NCI-H2107 (cell line): ENCODE data around the gene SPSB1.

Experiments used
- DNase-seq: peaks from one replicate; lab custom pipeline; 2025; lab: John Stamatoyannopoulos, UW

Gene SPSB1

DNA sequence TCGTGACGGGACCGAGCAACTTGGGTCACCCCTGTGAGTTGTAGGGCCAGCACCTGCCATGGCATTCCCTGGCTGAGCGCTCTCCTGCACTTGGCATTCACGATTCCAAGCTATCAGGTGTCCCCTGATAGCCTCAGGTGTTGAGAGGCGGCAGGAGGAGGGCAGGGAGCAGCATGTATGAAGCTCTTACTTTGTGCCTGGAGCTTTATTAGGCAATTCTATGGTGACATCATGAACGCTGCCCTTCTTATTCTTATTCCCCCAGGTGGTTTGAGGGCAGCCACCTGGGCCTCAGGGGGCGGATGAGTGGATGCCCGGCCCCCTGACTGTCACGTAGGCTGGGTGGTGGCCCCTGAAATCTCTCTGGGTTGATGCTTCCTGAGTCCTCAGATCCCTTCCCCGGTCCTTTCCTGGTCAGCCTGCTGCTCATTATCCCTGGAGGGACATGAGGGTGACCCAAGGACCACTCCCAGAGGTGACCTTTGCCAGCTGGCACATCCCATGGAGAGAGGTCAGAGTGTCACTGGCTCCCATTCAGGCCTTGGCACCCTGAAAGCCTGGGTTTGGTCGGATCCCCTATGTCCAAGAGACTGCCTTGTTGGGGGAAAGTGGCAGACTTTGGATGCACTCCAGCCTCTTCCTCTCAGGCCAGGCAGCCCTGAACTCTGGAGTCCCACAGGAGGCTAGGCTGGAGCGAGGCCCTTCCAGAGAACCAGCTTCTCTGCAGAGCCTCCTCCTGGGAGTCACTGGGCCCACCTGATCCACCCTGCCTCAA lies 51.9 kb downstream of the SPSB1 start:
- no peak for DNase-seq

DNA sequence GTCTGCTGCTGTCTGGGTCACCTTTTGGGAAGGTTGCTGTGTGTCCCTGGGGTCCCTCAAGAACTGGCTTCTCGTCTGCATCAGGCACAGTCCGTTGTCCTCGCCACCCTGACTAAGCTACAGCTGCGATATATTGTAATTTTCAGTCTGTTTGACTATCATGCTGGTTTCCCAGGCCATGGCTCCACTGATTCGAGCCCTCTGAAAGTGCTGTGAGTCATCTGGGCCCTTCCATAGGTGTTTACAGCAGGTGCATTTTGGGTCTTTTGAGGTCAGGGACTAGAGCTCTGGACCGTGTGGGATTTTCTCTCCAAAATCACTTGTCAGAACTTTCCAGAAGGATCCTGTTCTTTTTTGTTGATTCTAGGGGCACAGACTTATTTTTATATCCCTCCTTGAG lies 52.8 kb downstream of the SPSB1 start:
- no peak for DNase-seq

DNA sequence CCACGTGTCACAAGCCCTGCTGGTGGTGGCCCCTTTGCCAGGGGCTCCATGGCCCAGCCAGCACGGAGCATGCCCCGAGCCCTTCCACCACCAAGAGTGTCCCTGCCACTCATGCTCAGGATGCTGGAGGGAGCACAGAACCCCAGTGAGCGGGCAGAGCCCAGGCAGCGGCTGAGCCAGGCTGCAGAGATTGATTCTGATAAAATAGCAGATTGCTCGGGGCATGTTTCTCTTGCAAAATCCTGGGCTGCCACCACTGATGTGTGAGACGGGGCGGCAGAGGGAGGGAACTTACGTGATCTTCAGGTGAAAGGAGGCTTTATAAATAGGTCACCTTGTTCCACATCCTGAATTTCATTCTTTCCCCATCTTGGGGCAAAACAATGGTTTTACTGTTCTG lies 53.2 kb downstream of the SPSB1 start:
- no peak for DNase-seq

DNA sequence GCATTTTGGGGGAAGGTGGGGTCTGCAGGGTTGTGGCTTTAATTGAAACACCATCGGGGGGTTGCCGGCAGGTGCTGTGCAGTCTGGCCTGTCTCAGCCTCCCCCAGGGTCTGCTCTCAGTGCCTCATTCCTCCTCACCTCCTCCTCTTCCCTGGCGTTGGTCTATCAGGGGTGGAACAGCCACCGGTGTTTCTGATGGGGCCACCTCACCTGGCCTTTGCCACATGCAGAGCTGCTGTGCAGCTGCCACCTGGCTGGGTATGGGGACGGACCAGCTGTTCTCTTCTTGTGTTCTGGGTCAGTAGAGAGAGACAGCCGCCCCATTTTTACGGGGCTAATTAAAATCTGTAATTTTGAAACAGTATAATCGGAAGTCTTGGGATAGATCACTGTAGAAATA lies 53.9 kb downstream of the SPSB1 start:
- DNase-seq = no peak

DNA sequence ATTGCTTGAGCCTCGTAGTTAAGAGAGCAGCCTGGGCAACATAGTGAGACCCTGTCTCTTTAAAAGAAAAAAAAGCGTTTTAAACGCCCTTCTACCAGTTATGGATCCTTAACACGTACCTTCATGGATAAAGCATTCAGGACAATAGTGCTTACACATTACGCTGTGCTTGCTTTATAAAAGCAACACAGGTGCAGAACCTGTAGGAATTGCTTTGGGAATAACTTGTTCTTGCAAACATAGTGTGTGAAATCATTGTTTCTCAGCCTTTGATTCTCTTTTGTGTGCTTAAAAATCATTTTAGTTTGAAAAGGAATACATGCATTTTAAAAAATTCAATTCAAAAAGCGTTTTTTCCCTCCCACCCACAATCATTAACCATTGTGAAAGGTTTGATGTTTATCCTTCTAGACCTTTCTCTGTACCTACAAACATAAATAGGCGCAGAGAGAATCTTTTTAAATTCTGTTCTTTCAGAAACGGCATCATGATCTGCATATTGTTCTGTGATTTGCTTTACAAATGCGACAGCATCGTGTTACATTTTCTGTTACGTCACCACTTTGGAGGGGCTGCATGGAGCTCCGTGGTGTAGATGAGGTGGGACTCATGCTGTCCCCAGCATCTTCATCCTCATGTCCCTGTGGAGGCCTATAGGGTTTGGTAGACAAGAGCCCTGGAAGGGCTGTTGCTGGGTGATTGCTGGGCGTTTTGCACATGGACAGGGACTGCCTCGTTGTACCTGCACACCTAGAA lies 54.6 kb downstream of the SPSB1 start:
- no peak for DNase-seq

DNA sequence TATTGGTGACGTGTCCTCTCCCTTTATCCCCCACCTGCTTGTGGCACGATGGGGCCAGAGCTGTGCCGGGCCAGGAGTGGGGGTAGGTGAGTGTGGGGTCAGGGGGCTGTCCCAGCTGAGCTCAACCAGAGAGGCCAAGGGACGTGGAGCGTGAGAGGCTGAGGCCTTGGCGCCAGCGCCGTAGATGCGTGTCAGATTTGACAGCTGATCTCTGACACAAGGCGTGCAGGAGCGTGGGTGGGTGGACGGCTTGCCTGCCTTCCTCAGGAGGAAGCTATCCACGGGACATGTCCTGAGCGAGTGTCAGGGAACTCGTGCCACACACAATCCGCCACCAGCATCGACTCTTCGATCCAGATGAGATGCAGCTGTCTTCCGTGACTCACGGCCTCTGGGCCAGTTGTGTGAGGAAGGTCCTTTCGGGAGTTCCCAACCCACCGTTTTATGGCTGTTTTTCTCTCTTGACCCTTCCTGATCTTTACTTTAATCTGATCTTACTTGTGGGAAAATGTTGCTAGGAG lies 56.7 kb downstream of the SPSB1 start:
- DNase-seq = no peak

DNA sequence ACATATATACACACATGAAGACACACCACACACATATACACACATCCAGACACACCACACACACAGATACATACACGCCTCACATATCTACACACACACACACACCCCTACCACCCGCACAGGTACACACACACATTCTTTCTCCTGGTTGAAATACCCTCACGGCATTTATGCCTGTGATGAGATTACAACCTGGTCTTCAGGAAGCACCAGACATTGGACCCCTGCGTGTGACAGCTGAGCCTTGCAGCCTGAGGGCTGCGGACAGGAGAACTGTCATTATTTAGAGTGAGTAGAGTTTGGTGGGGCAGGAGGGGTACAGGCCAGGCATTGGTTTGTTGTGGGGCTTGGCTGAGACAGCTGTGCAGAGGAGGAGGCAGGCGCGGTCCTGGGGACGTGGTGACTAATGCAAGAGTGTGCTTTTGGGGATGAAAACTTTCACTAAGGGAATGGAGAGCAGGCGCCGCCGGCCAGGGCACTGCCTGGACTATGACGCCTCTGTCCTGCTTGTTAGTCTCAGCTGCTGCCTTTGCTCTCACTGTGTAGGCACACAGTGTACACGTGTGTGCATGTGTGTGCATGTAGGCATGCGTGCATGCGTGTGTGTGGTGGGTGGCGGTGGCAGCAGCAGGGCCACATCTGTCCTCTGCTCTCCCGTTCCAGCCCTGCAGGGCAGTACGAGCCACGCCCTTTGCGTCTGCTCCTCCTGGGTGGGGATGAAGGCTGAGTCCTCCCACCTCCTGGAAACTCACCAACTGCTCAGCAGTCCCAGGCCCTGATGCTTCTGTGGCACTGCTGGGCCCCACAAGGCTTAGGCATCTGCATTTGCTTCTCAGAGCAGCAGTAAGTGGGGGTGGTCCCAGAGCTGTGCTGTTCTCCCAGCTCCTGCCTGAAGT lies 57.6 kb downstream of the SPSB1 start:
- no peak for DNase-seq

DNA sequence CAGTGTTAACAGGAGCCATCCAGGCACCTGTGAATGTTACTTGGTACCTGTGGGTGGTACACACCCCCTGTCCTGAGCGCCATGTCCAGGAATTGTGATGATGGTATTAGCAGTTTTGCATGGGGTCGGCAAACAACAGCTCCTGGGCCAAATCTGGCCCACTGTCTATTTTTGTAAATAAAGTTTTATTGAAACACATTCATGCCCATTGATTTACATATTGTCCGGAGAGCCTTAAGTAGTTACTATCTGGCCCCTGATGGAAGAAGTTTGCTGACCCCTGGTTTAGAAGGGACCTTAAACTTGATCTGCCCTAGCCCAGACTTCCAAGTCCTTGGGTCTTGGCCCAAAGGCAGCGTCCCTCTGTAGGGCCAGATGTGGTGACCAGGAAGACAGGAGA lies 58.3 kb downstream of the SPSB1 start:
- no peak for DNase-seq

DNA sequence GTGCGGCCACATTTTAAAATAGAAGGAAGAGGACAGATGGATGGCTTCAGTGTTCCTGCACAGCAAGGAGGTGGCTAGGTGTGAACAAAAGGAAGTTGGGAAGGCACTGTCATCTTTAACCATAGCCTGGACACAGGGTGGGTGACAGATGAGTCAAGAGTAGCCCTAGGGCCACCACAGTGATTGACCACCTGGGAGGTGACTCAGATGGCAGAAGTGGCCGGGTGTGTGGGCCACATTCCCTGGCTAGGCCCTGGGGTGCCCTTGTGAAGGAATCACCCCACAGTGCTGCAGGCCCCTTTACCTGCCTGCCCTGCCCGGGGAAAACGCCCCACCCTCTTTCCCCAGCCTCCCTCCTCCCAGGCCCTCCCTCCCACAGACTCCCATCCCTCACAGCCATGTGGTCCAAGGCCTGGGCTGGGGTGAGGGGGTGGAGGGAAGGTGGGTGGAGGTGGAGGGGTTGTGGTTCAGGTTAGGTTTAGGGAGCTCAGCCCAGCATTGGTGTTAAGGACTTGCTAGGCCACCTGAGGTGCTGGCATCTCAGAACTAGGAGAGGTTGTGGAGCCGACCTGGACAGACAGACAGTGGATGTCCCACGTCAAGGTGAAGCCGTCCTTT lies 59.1 kb downstream of the SPSB1 start:
- DNase-seq = no peak

DNA sequence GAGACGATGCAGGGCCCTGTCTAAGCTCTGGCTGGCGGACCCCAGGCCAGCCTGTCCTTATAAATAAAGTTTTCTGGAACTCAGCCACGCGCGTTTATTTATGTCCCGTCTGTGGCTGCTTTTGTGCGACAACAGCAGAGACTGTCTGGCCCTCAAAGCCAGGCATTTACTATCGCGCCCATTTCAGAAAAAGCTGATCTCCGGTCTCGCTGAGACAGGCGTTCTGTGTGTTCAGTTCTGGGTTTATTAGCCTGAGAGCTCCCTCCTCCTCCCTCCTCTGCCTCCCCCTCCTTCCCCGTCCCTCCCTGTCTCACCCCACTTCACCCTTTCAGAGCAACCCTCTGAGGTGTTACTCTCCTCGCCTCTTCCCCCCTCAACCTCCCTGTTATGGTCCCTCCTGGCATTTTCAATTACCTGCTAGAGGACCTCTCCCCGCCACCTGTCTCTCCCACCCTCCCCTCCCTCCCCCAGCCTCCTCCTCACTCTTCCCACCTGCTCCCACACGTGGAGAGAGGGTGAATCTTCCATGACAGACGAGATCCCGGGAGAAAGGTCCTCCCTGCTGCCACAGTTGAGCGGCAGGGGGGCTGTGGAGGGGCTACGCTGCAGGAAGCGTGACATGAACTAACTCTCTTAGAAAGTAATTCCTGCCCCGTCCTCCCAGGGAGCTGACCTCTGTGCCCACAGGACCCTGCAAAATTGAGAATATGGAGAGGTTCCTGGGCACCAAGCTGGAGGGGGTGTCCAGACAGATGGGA lies 59.9 kb downstream of the SPSB1 start:
- no peak for DNase-seq

DNA sequence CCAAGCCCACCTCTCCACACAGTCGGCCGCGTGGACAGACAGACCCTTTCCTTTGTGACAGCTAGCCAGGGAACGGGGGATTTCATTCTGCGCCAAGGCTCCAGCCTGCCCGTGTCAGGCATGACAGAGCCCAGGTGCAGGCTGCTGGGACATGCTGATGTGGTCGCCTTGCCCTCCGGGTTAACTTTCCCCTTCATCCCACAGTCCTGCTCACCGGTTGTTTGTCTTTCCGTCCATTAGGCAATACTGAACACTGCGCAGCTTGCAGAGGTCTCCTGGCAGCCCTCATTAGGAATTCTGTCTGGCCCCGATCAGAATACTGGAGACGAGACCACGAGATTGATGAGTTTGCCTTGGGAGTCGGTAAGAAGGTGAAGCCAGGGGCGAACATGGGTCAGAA lies 62.8 kb downstream of the SPSB1 start:
- no peak for DNase-seq

DNA sequence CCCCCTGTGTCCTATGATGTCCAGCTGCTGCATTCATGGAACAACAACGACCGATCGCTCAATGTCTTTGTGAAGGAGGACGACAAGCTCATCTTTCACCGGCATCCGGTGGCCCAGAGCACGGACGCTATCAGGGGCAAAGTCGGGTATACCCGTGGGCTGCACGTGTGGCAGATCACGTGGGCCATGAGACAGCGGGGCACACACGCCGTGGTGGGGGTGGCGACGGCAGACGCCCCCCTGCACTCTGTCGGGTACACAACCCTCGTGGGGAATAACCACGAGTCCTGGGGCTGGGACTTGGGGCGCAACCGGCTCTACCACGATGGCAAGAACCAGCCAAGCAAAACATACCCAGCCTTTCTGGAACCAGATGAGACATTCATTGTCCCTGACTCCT lies 63.3 kb downstream of the SPSB1 start:
- no peak for DNase-seq

DNA sequence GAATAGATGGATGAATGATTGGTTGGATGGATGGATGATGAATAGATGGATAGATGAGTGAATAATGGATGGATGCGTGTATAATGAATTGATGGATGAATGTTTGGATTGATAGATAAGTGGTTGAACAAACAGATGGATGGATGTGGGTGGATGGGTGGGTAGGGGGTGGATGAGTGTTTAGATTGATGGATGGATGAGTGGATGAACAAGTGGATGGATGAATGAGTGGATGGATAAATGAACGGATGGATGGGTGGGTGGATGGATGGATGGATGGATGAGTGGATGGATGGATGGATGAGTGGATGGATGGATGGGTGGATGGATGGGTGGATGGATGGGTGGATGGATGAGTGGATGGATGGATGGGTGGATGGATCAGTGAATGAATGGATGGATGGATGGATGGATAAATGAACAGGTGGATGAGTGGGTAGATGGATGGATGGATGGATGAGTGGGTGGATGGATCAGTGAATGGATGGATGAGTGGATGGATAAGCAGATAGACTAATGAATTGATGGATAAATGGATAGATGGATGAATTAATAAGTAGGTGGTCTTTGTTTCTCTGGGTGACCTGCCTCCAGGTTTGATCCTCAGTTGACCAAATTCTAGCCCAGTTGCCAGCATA lies 64.3 kb downstream of the SPSB1 start:
- no peak for DNase-seq

DNA sequence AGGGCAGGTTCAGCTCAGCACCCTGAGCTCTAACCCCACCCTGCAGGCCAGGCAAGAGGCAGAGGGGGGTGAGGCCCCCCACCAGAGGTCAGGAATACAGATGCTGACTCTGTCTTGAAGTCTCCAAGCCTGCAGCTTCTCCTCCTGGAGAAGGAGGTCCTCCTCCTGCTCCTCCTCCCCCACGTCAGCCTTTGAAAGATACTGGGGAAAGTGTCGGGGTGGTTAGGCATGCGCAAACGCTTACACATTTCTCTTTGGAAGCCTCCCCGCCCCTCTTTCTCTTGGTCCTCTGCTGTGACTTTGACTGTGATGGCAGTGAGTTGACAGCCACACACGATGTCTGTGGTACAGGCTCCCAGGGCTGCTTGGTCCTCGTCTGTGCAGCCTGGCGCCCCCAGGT lies 65.3 kb downstream of the SPSB1 start:
- no peak for DNase-seq

DNA sequence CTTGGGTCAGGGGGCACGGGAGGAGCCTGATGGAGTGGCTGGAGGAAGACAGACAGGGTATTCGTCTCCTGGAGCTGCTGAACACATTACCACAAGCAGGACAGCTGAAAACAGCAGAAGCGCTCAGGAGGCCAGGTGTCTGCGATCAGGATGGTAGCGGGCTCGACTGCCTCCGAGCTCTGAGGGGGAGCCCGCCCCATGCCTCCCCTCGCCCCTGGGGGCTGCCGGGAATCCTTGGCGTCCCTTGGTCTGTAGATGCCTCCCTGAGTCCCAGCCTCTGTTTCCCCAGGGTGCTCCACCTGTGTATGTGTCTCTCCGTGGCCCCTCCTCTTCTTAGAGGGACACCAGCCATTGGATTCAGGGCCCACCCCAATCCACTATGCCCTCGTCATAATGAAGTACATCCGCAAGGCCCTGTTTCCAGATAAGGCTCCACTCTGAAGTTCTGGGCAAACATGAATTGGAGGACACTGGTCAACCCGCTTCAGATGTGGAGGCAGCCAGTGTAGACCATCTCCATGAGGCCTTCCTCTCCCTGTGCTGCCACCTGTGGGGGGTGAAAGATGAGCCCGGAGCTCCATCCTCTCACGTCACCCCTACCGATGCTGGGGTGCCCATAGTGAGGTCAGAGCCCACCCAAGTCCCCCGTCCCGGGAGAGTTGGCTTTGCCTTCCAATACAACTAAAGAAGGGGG lies 67.8 kb downstream of the SPSB1 start:
- no peak for DNase-seq

DNA sequence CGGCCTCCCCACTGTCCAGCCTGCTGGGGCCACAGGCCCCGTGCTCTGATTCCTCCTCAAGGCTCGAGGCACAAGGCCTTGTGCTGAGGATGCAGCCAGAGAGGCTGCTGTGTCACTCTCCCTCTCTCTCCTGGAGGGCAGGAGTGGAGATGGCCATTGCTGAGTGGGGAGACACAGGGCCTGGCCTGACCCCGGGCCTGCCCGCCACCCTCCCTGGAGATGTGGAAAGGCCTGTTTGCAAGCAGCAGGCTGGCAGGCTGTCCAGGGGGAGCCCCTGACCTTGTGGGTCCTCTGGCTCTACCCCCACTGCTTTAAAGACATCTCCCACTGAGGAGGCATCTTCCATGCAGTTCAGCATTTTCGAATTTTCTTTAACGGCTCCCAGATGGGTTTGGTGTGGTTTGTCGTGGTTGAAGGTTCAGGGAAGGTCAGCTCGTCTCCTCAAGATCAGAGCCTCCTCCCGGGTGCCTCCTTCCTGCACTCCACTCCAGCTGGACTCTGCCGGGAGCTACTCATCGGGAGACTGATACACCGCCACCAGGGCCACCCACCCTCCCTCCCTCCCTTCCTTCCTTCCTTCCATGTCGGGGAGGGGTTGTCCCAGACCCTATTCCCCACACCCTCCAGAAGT lies 69.1 kb downstream of the SPSB1 start:
- DNase-seq = no peak

DNA sequence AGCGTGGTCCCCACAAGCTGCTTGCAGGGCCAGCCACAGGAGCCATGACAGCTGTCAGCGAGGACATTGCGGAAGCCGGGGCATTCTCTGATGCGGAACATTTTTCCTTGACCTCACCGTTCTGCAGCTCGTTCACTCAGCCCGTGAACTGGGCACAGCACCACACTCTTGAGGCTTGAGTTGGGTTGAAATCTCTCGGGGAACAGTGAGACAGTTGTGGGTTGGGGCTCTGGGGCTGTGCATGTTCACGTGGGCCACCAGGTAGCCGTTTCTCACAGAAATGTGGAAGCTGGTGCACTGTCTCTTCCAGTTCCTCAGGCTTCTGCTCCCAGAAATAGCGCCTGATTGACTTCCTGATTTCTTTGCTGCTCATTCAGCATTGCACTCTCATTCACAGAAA lies 69.8 kb downstream of the SPSB1 start:
- no peak for DNase-seq

DNA sequence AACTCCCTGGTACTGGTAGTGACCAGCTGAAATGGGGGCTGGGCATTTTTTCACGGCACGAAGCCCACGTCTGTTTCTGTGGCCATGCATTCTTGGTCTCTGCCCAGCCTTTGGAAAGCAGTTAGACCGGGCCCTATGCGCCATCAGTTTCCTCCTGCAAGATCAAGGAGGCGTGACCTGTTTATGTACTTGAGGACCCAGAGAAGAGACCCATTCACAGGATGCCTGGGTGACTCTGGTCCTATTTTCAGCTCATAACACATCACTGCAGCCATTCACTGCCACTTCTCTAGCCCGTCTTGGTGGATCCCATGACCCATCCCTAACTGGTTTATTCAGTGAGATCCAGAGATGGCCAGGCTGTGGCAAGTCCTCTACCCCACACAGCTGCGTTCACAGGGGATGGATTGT lies 70.4 kb downstream of the SPSB1 start:
- DNase-seq = no peak

DNA sequence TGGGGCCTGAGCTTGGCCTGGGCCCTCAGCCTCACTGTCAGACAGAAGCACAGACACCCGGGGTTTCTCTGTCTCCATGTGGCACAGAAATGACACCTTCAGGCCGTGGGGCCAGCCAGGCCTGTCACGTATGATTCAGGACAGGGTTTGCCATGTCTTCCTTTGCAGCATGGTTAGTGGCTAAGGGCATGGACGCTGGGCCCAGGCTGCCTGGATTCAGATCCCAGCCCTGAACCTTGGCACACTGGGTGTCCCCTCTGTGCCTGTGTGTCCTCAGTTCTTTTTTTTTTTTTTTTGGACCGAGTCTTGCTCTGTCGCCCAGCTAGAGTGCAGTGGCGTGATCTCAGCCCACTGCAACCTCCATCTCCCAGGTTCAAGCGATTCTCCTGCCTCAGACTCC lies 73.6 kb downstream of the SPSB1 start:
- DNase-seq = no peak
